ENCODE data around the gene KCNJ14.

DNA sequence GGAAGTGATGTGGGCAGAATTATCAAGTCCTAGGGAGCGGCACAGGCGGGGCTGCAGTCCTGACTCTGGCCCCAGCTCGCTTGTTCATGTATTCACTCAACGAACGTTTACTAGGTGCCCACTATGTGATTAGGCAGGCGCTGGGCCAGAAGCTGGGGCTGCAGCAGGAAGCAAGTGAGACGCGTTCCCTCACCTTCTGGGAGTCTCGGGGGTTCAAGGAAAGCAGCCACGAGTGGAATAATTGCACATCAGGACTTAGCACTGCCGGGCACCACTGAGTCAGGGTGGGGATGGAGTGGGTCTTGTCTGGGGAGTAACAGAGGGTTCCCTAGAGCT lies 58.7 kb downstream of the KCNJ14 start:
- TF ChIP-seq EZH2 (IDR thresholded peaks at IDR 0.05; ENCODE audit: insufficient read depth, poor library complexity, severe bottlenecking) (no peak), EZH2phosphoT487 (IDR thresholded peaks at IDR 0.05; ENCODE audit: insufficient read depth, low read depth) (no peak)
